Activated T-cell treated with anti-CD3 and anti-CD28 coated beads, Interleukin-2, amount 50 U/mL, for 4 hours (primary cell): Measurements from ENCODE around the gene DIP2A. TPM values are rescaled to one million over a fixed set of nuclear protein-coding genes. Genes with fewer than 3 reads are reported as not detected.
"Not testable (repeated sequence)": the region's sequence is repeated elsewhere in the genome, so short reads cannot be mapped to it uniquely, and the experiment has no call there.

ENCODE experiments used
- ATAC-seq, 2 donors: fragments of 200-7000 bp; cut with Tn5 transposase; one replicate each; pipeline ENCODE4 v1.10.0; 2021
- DNase-seq: peaks from one replicate; pipeline ENCODE4 v3.0.0-alpha.2; 2020
- H3K27me3 Mint-ChIP-seq: one replicate; pipeline ENCODE4 v1.8.0; 2021; ENCODE audit warnings: low read depth, mixed read lengths
- H3K36me3 Mint-ChIP-seq: one replicate; pipeline ENCODE4 v1.8.0; 2022; ENCODE audit warnings: mixed read lengths; ENCODE audit not compliant: insufficient read depth
- H3K4me1 Mint-ChIP-seq: one replicate; pipeline ENCODE4 v1.8.0; 2021; ENCODE audit warnings: low read depth, mixed read lengths
- H3K4me3 Mint-ChIP-seq: one replicate; pipeline ENCODE4 v1.8.0; 2021; ENCODE audit warnings: mild to moderate bottlenecking, moderate library complexity, mixed read lengths
- H3K9me3 Mint-ChIP-seq: one replicate; pipeline ENCODE4 v1.8.0; 2021; ENCODE audit warnings: mixed read lengths
- total RNA-seq, 3 donors: library from RNA; stranded (reverse); gene quantifications; one replicate each; pipeline ENCODE4 v1.2.1, GENCODE V29; 2021

DIP2A gene
- total RNA-seq, 3 donors from 2014 or later, result 17.8 to 19.5 (median 18.9) TPM

DNA sequence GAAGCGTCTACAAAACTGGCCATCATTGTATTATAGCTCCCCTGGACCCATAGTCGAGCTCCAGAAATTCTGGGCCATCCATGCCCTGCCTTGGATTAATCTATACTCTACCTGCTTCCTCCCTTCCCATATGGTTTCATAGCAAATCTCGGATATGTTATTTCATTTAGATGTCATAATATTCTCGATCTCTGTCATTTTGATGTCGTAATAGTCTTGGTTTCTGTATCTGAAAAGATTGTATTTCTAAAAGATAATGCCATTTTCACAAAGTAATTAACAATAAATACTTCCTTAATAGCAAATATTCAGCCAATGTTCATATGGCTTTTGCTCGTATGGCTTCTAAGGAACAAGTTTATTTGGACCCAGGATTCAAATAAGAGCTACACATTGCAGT, 35.1 kb downstream of the DIP2A start:
- peaks cover 33% of the 10 kb centered on the region for H3K36me3 Mint-ChIP-seq
- no peak overlapping the region for H3K4me3 Mint-ChIP-seq
- H3K9me3 Mint-ChIP-seq, result peaks cover 4% of the 10 kb centered on the region
- DNase-seq, result no peak
- no peak for ATAC-seq
- peaks cover 5% of the 10 kb centered on the region for H3K4me1 Mint-ChIP-seq
- no peaks in the 10 kb centered on the region for H3K27me3 Mint-ChIP-seq

DNA sequence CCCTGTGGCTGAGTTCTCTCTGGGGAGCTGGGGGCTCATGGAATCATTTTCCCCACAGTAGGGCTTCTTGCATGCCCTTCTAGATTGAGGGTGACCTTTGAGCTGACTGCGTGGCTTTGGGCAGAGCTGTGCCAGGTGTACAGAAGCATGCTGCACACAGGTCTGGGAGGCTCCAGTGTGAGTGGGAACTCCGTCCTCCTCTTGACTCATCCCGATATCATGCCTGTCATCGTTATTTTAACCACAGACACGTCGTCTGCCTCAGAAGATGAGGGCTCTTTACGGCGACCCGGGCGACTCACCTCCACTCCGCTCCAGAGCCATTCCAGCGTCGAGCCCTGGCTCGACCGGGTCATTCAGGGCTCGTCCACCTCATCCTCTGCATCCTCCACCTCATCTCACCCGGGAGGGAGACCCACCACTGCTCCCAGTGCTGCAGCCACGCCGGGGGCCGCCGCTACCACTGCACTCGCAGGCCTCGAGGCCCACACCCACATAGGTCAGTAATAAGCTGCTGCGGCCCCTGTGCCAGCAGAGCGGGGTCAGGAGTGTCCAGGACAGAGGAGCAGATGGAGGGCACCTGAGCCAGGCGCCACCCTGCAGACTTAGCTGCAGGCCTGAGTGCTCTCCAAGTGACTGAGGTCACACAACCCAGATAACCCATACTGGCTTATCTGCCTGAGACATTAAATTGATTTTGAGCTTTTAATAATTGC, 39.8 kb downstream of the DIP2A start:
- H3K27me3 Mint-ChIP-seq, result no peaks in the 10 kb centered on the region
- H3K9me3 Mint-ChIP-seq, result no peaks in the 10 kb centered on the region
- H3K4me3 Mint-ChIP-seq, result no peak overlapping the region
- DNase-seq (no peak), ATAC-seq (no peak)
- H3K4me1 Mint-ChIP-seq, result peaks cover 29% of the 10 kb centered on the region
- H3K36me3 Mint-ChIP-seq, result peaks cover 26% of the 10 kb centered on the region

DNA sequence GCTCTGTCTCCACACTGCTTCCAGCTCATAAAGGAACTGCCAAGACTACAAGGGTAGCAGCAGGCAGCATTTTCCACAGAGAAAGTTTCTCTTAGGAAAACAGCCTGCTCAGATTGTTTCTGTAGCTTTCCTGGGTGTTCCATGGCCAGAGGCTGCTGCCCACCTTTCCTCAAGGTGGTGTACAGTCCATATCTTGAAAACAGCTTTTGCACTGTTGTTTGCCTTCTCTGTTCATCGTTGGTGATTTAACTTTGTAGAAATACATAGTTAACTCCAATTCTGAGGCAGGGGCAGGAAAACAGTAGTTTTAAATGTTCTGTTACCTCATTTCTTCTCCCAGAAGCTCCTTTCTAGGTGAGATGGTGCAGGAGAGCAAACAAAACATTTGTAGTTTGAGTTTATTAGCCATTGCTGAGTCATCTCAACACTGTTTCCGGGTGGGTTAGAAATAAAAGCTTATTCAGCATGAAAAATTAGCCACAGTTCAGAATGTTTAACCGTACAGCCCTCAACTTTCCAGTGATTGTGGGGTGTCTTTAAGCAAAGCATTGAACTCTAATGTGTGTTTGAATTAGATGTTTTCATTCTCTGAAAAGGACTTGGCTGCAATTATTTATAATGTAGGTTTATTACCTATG, 41.7 kb downstream of the DIP2A start:
- no peaks in the 10 kb centered on the region for H3K27me3 Mint-ChIP-seq
- no peaks in the 10 kb centered on the region for H3K9me3 Mint-ChIP-seq
- H3K4me1 Mint-ChIP-seq, result peaks cover 33% of the 10 kb centered on the region
- peaks cover 29% of the 10 kb centered on the region for H3K36me3 Mint-ChIP-seq
- H3K4me3 Mint-ChIP-seq, result no peak overlapping the region
- no peak for DNase-seq
- peak; percentile 41 to 48 for ATAC-seq

DNA sequence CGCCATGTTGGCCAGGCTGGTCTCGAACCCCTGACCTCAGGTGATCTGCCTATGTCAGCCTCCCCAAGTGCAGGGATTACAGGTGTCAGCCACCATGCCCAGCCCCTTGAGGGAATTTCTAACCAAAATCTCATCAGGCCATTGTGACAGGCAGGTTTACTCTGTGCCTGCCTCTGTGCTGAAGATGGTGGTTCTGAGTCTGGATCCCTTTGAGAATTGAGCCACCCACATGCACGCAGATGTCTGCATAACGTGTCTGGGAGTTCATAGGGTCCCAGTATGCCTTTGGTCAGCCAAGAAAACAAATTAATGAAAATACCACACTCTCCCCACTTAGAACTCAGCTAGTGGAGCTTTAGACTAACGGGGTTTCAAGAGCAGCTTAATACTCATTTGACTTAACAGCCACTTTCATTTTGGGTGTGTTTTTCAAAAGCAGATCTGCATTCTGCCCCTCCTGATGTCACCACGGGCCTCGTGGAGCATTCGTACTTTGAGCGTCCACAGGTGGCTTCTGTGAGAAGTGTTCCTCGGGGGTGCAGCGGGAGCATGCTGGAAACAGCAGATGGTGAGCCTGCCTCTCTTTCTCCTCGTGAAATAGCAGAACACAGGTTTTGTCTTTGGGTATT, 45.3 kb downstream of the DIP2A start:
- no peaks in the 10 kb centered on the region for H3K9me3 Mint-ChIP-seq
- peaks cover 35% of the 10 kb centered on the region for H3K4me1 Mint-ChIP-seq
- DNase-seq, result no peak
- no peak for ATAC-seq
- H3K27me3 Mint-ChIP-seq, result no peaks in the 10 kb centered on the region
- H3K4me3 Mint-ChIP-seq, result no peak overlapping the region
- H3K36me3 Mint-ChIP-seq, result peaks cover 27% of the 10 kb centered on the region

DNA sequence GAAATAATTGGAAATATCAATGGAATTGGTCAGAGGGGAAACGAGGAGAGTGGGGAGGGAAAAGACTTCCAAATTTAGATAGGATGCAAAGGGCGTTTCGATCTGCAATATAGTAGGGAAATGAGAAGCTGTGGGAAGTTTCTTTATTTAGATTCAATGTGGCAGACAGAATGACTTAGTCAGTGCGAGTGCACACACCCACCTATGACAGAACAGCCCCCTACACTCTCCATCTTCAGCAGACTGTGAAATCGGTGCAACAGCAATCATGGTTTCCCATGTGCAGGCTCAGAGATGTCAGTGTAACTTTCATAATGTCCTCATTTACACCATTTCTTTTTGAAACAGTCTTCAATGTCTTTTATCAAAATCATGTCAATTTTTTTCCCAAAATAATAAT, 46.0 kb downstream of the DIP2A start:
- no peaks in the 10 kb centered on the region for H3K27me3 Mint-ChIP-seq
- H3K9me3 Mint-ChIP-seq, result no peaks in the 10 kb centered on the region
- H3K4me1 Mint-ChIP-seq, result peaks cover 29% of the 10 kb centered on the region
- no peak overlapping the region for H3K4me3 Mint-ChIP-seq
- ATAC-seq (no peak), DNase-seq (no peak)
- peaks cover 26% of the 10 kb centered on the region for H3K36me3 Mint-ChIP-seq

DNA sequence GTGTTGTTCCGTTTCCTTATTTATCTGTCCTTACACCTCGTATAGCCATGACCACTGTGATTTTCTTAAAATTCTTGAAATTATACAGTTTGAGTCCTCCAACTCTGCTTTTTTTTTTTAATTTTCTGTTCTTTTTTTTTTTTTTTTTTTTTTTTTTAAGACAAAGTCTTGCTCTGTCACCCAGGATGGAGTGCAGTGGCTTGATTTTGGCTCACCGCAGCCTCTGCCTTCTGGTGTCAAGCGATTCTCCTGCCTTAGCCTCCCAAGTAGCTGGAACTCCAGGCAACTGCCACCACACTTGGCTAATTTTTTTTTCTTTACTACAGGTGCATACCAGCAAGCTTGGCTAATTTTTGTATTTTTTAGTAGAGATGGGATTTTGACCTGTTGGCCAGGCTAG, 48.9 kb downstream of the DIP2A start:
- ATAC-seq (no peak), DNase-seq (no peak)
- no peak overlapping the region for H3K4me3 Mint-ChIP-seq
- H3K9me3 Mint-ChIP-seq, result no peaks in the 10 kb centered on the region
- H3K36me3 Mint-ChIP-seq, result peaks cover 35% of the 10 kb centered on the region
- no peaks in the 10 kb centered on the region for H3K27me3 Mint-ChIP-seq
- H3K4me1 Mint-ChIP-seq, result peaks cover 13% of the 10 kb centered on the region

DNA sequence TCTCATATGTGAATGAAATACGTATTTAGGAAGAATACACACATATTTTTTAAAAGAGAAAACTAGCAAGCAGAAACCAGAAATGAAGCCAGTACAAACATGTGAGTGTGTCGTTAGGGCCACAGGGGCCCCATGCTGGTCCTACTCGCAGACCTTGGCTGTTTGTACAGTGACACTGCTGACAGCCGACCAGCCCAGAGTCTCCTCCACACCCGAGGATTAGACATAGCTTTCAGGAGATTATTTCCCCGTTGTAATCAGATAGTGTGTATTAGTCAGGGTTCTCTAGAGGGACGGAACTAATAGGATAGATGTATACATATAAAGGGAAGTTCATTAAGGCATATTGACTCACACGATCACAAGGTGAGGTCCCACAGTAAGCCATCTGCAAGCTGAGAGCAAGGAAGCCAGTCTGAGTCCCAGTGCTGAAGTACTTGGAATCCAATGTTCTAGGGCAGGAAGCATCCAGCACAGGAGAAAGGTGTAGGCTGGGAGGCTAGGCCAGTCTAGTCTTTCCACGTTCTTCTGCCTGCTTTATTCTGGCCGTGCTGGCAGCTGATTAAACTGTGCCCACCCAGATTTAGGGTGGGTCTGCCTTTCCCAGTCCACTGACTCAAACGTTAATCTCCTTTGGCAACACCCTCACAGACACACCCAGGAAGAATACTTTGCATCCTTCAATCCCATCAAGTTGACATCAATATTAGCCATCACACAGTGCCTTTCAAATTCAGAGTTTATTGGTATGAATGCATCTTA, 51.2 kb downstream of the DIP2A start:
- no peak for ATAC-seq
- Mint-ChIP-seq H3K4me3 (no peak overlapping the region), H3K9me3 (no peaks in the 10 kb centered on the region), H3K36me3 (peaks cover 32% of the 10 kb centered on the region), H3K27me3 (no peaks in the 10 kb centered on the region), H3K4me1 (peaks cover 7% of the 10 kb centered on the region)
- no peak for DNase-seq

DNA sequence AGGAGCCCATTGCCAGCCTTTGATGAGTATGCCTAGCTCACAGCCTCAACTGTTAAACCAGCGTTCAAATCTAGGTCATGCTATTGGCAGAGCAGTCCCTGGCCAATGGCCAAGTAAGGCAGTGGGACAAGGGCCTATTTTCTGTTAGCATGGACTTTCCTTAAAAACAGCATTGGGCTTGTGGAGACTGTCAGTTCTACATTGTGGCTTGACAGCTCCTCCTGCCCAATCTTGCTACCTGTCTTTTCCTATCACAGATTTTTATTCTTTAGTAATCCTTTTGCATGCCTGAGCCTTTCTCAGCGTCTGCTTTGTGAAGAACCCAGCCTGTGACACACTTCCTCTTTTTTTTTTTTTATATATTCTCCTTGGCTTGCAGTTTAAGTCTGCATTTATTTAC, 56.4 kb downstream of the DIP2A start:
- Mint-ChIP-seq H3K9me3 (peaks cover 3% of the 10 kb centered on the region), H3K36me3 (peaks cover 36% of the 10 kb centered on the region), H3K27me3 (no peaks in the 10 kb centered on the region), H3K4me3 (no peak overlapping the region), H3K4me1 (peaks cover 16% of the 10 kb centered on the region)
- DNase-seq (no peak), ATAC-seq (no peak)

DNA sequence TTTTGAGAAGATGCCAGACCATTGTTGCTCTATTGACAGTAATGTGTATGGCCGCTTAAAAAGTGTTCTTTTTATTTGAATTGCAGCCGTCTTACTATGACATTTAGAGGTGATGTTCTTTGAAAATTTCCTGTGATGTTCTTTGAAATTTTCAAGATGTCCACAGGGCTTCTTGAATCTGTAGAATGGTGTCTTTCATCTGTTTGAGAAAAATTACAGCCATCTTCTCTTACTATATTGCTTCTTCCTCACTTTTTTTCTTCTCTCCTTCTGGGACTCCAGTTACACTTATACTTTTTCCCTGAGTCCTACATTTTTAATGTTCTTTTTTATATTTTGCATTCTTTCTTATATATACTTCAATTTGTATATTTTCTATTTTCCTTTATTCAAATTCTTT, 57.4 kb downstream of the DIP2A start:
- ATAC-seq, result no peak
- DNase-seq, result no peak
- Mint-ChIP-seq H3K27me3 (no peaks in the 10 kb centered on the region), H3K36me3 (peaks cover 37% of the 10 kb centered on the region), H3K4me3 (no peak overlapping the region), H3K4me1 (peaks cover 16% of the 10 kb centered on the region), H3K9me3 (peaks cover 3% of the 10 kb centered on the region)

DNA sequence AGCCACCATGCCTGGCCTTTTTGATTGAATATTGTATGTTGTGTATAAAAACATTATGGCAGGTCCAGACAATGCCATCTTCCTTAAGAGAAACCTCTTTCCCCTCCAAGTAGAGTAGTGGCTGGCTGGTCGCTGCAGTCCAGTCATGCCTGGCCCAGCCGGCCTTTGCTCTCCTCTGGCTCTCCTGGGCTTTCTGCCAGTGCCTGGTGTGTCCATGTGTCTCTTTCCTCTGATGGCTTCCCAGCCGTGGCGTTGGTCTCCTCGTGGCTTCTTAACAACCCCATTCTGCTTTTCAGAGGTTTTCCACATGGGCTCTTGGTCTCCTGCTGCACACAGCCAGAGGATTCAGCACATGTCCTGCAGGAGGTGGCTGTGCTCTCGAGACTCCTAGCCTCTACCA, 58.7 kb downstream of the DIP2A start:
- no peaks in the 10 kb centered on the region for H3K27me3 Mint-ChIP-seq
- ATAC-seq (no peak), DNase-seq (no peak)
- no peak overlapping the region for H3K4me3 Mint-ChIP-seq
- peaks cover 3% of the 10 kb centered on the region for H3K9me3 Mint-ChIP-seq
- H3K4me1 Mint-ChIP-seq, result peaks cover 16% of the 10 kb centered on the region
- peaks cover 37% of the 10 kb centered on the region for H3K36me3 Mint-ChIP-seq

DNA sequence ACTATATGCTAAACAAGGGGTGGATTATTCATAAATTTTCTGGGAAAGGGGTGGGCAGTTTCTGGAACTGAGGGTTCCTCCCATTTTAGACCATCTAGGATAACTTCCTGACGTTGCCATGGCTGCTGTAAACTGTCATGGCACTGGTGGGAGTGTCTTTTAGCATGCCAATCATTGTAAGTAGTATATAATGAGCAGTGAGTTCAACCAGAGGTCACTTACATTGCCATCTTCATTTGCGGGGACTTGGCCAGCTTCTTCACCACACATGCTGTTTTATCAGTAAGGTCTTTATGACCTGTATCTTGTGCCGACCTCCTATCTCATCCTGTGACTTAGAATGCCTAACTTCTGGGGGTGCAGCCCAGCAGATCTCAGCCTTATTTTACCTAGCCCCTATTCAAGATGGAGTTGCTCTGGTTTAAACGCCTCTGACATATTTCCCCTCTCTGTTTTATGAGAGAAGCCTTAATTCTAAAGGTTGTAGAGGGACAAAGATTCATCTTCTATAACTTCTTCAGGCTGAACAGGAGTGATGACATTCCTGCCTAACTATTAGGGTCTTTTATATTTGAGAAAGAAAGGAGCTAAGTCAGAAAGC, 60.4 kb downstream of the DIP2A start:
- ATAC-seq (no peak), DNase-seq (no peak)
- Mint-ChIP-seq H3K4me1 (peaks cover 16% of the 10 kb centered on the region), H3K4me3 (no peak overlapping the region), H3K27me3 (no peaks in the 10 kb centered on the region), H3K36me3 (peaks cover 33% of the 10 kb centered on the region), H3K9me3 (peaks cover 3% of the 10 kb centered on the region)

DNA sequence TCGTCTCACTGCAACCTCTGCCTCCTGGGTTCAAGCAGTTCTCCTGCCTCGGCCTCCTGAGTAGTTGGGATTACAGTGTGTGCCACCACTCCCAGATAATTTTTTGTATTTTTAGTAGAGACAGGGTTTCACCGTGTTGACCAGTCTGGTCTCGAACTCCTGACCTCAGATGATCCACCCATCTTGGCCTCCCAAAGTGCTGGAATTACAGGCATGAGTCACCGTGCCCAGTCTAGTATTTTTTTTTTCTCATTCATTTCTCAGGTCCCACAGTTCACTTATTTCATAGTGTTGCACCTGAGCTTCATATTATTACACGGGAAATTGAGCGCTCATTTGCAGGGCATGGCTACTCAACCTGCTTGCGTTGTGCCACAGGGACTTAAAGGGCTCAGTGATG, 68.7 kb downstream of the DIP2A start:
- H3K4me1 Mint-ChIP-seq, result peaks cover 36% of the 10 kb centered on the region
- DNase-seq, H3K4me3 Mint-ChIP-seq, H3K9me3 Mint-ChIP-seq, ATAC-seq, H3K27me3 Mint-ChIP-seq: not testable (repeated sequence)
- H3K36me3 Mint-ChIP-seq, result peaks cover 22% of the 10 kb centered on the region

DNA sequence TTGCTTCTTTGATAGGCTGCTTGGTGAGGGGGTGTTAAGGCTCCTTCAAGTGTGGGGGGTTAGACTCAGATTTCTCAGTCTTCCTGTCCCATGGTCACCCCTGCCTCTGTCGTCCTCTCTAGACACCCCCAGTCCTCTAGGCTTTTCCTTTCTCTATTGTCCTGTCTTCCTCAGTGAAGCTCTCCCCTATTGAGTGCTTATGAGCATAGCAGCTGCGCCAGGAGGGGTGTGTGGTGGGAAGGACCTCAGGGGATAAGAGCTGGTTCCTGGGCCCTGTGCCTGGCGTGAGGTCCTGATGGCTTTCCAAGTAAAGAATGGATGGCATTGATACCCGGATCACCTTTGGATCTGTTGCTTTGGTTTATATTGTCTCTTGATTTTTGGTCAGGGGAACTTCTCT, 69.1 kb downstream of the DIP2A start:
- H3K9me3 Mint-ChIP-seq, result no peaks in the 10 kb centered on the region
- H3K4me1 Mint-ChIP-seq, result peaks cover 39% of the 10 kb centered on the region
- peaks cover 23% of the 10 kb centered on the region for H3K36me3 Mint-ChIP-seq
- no peaks in the 10 kb centered on the region for H3K27me3 Mint-ChIP-seq
- ATAC-seq (no peak), DNase-seq (no peak)
- H3K4me3 Mint-ChIP-seq, result no peak overlapping the region

DNA sequence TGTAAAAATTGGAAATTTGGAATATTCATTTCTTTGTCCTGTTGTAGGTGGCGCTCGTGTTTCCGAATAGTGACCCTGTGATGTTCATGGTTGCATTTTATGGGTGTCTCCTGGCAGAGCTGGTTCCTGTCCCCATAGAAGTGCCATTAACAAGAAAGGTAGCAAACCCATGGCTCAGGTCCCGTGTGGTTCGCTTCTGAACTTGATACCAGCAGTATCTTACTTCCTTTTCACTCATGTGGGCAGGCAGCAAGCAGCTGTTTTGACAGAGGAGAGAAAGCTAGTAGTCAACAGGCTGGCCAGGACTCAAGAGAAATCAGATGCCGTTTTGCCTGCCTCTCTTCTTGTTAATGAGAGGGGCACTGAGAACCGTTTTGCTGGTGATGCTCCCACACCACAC, 73.4 kb downstream of the DIP2A start:
- Mint-ChIP-seq H3K36me3 (peaks cover 33% of the 10 kb centered on the region), H3K4me3 (no peak overlapping the region)
- no peak for DNase-seq

More for the DNA sequence above, 73.4 kb downstream of the DIP2A start:
- no peaks in the 10 kb centered on the region for H3K27me3 Mint-ChIP-seq
- H3K9me3 Mint-ChIP-seq, result no peaks in the 10 kb centered on the region
- no peak for ATAC-seq
- peaks cover 36% of the 10 kb centered on the region for H3K4me1 Mint-ChIP-seq
